ENCODE results near the gene EAF2.
"Not testable (repeated sequence)": the region's sequence is repeated elsewhere in the genome, so short reads cannot be mapped to it uniquely, and the experiment has no call there.

The EAF2 gene

DNA sequence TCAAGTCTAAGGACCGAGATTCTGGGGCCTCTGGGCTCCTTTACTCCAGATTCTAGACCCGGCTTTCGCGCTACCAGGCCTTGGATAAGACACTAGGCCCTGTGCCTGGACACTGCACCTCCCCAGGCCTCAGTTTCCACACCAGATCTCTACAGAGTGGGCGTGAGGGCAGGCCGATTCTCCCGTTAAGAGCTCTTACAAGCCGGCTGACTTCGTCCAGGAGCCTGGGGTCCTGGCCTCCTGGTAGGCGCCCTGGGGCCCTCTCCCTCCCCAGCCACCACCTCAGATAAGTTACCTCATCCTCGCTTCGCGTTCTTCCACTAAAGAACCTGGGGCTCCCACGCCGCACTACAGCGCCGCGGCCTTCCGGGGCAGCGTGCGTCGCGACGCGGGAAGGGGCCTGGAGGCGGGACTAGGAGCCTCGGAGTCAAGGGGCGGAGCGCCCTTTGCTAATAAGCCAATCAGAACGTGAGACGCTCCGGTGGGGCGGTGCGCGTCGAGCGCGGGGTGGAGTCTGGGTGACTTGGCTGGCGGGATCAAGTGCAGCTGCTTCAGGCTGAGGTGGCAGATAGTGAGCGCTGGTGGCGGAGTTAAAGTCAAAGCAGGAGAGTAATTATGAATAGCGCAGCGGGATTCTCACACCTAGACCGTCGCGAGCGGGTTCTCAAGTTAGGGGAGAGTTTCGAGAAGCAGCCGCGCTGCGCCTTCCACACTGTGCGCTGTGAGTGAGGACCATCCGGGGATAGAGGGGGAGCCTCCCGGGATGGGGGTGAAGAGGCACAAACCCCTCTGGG is at the start of gene EAF2, which contains the start of gene IQCB1:
Gene EAF2, plus strand, starts transcription at position 539 of the 794 bp plus-strand sequence. Its CDS starts 77 bp downstream, at position 616.
Gene IQCB1, minus strand, starts transcription at position 390 of the 794 bp plus-strand sequence. CDS start 6,100 bp downstream, outside the sequence.
- DNase-seq = peak; percentile 98

DNA sequence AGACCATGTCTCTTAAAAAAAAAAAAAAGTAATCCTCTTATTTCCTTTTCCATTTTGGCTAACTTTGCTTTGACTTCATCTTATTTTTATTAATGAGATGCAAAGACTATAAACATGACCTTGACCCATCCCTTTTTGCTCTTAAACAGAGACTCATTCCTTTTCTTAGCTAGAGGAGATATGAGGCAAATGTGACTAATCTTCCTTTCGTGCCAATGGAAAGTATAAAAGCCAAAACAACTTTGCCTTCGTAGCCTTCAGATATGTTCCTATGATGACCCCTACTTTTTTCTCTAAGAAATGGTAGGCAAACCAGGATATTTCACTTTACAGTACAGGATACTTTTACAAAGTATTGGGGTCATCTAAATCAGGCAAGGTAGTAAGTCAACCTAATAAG is 48.5 kb upstream of the EAF2 start:
- no peak for DNase-seq

DNA sequence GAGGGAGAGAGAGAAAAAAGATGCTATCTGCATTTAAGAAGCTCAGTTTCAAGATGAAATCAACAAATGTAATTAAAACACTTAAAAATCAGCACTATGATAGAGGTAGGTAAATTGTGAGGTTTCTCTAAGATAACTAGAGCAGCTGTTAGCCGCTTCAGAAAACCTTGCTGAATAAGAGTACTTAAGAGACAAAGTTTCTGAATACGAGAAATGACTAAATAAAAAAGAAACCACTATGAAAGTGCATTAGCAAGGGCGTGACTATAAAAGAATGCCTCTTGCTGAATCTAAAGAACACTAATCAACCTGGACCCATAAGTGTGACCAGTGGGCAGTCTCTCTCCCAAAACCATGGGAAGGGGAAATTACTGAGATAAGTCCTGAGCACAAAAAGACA is 41.9 kb upstream of the EAF2 start:
- DNase-seq = no peak

GRCh38 chr3:121794264-121794983 is 40.6 kb upstream of the EAF2 start:
- no peak for DNase-seq

DNA sequence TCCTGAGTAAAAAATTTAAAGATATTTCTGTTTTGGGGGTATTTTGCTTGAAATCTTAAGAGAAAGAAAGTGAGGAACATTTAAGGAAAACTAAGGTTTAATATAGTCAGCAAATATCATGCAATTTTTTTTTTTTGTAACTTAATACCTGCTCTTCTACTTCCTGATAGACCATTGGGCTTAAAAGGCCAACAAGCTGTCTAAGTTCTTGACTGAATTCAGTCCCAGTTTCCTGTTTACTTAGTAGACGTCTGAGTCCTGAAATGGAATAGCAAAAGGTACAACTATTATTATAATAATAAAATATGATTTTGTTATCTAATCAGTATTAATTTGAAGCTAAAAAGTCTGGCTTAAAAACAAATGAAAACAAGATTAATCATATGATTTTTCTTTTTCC is 38.0 kb upstream of the EAF2 start:
- DNase-seq = no peak

GRCh38 chr3:121800906-121801305 is 34.1 kb upstream of the EAF2 start:
- DNase-seq = no peak

DNA sequence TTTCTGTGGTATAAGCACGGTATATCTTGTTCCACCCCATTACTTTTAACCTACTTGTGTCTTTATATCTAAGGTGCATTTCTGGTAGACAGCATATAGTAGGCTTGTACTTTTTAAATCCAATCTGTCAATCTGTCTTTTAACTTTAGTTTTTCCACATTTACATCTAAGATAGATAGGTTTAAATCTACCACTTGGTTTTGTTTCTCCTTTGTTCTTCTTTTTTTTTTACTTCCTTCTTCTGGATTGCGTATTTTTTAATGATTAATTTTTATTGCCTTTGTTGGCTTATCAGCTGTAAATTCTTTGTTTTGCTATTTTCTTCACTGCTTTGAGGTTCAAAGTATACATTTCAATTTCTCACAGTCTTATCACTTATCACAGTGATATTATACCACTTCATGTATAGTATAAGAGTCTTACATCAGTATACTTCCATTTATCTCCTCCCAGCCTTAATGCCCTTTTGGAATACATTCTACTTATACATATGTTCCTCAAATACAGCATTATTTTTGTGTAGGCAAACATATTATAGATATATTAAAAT is 31.2 kb upstream of the EAF2 start:
- no peak for DNase-seq

DNA sequence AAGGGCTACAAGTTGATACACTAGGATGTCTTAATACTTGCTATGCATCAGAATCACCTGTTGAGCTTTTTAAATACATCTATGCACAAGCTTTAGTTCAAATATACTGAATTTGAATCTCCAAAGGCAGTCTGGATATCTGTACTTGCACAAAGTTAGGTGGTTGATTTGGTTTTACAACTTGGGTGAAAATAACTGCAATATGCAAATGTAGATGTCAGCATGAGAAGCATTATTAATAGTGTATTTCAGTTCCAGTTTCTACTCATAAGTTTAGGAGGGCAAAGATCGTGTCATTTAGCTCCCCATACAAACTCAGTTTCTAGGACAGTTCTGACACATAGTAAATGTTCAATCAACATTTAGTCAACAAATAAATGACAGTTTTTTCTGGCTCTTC is 25.8 kb upstream of the EAF2 start:
- DNase-seq = no peak

- no peak for DNase-seq
Measured at GRCh38 chr3:121817753-121818152, 17.3 kb upstream of the EAF2 start.

GRCh38 chr3:121818578-121818977 is 16.4 kb upstream of the EAF2 start:
- DNase-seq = no peak

DNA sequence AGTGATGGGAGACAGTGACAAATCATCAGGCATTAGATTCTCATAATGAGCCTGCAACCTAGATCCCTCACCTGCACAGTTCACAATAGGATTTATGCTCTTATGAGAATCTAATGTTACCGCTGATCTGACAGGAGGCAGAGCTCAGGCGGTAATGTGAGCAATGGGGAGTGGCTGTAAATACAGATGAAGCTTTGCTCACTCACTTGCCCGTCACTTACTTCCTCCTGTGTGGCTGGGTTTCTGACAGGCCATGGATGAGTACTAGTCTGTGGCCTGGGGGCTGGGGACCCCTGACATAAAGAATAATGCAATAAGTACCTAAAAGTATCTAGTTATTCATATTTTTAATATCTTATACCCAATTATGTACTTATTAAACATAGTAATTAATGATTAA is 15.8 kb upstream of the EAF2 start:
- DNase-seq = no peak

DNA sequence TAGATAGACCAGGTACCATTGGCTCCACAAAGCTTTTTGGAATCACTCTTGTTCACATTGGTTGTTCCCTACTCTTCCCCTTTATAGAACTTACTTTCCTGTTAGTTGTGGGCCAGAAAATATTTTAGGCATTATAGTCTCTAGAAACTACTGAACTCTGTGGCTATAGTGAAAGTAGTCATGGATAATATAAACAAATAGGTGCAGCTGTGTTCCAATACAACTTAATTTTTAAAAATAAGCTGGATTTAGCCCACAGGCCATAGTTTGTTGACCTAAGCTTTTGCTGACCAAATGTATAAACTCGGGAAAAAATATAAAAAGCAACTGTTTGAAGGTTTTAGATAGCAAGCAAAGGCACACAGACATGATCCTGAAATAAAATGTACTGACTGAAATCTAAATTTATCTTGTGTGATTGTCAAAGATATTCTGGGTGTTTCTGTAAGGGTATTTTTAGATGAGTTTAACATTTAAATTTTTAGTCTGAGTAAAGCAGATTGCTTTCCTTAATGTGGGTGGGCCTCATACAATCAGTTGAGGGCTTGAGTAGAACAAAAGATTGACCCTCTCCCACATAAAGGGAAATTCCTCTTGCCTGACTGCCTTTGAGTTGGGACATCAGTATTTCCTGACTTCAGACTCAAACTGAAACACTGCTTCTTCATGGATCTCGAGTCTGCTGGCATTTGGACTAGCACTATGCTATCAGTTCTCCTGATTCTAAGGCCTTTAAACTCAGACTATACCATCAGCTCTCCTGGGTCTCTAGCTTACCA is 13.4 kb upstream of the EAF2 start:
- DNase-seq = no peak

GRCh38 chr3:121822973-121823372 is 12.0 kb upstream of the EAF2 start:
- no peak for DNase-seq

- peak; percentile 63 for DNase-seq
Measured at GRCh38 chr3:121834157-121834670, 795 bp upstream of the EAF2 start.

GRCh38 chr3:121835465-121835801 is 424 bp downstream of the EAF2 start:
- no peak for DNase-seq

GRCh38 chr3:121836064-121836463 is 1.1 kb downstream of the EAF2 start:
- no peak for DNase-seq

- DNase-seq = no peak
Measured at GRCh38 chr3:121836481-121836880, 1.5 kb downstream of the EAF2 start.

- no peak for DNase-seq
Measured at GRCh38 chr3:121839962-121840361, 5.0 kb downstream of the EAF2 start.

DNA sequence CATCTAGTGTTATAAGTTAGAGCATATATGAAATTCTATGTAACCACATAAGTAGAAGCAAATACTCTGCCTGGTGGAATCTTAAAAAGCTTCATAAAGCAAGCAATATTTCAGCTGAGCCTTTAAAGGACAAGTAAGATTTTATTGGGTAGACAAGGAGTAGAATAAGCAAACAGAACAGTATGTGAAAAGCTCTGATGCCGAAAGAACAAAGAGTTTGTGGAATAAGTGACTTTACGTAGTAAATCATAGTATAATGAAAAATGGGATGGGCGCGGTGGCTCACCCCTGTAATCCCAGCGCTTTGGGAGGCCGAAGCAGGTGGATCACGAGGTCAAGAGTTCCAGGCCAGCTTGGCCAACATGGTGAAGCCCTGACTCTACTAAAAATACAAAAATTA is 9.9 kb downstream of the EAF2 start:
- DNase-seq = no peak

GRCh38 chr3:121852256-121852655 is 17.2 kb downstream of the EAF2 start:
- no peak for DNase-seq

DNA sequence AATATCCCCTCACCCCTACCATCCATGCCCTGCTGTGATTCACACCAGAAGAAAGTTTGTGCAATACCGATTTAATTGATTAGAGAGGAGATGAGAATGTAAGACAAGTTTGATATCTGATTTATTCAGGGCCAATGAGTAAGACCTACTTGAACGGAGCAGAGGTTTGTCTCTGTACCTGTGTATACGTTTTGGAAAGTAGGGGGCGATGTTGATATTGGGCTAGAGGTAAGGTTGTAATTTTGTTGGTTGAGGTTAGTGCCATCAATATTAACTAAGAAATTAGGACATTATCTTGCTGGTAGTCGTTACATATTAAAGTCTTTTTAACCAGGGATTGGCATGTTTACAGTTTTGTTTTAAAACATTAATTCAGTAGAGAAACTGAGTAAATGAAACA is 20.5 kb downstream of the EAF2 start:
- no peak for DNase-seq

DNA sequence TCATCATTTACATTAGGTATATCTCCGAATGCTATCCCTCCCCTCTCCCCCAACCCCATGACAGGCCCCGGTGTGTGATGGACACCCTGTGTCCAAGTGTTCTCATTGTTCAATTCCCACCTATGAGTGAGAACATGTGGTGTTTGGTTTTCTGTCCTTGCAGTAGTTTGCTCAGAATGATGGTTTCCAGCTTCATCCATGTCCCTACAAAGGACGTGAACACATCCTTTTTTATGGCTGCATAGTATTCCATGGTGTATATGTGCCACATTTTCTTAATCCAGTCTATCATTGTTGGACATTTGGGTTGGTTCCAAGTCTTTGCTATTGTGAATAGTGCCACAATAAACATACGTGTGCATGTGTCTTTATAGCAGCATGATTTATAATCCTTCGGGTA is 22.8 kb downstream of the EAF2 start:
- not testable (repeated sequence) for DNase-seq

DNA sequence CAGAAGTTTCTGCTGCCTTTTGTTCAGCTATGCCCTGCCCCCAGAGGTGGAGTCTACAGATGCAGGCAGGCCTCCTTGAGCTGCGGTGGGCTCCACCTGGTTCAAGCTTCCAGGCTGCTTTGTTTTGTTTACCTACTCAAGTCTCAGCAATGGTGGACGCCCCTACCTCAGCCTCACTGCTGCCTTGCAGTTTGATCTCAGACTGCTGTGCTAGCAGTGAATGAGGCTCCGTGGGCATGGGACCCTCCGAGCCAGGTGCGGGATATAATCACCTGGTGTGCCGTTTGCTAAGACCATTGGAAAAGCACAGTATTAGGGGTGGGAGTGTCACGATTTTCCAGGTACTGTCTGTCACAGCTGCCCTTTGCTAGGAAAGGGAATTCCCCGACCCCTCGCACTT is 28.2 kb downstream of the EAF2 start:
- not testable (repeated sequence) for DNase-seq

Measured in activated effector memory CD4-positive, alpha-beta T cell treated with anti-CD3 and anti-CD28 coated beads, Interleukin-2, amount 50 U/mL, for 16 hours (primary cell).